GM18858 (cell line): Measurements from ENCODE around the gene NARF.
"Not testable (repeated sequence)": the region's sequence is repeated elsewhere in the genome, so short reads cannot be mapped to it uniquely, and the experiment has no call there.

Experiments
- ATAC-seq: cut with Tn5 transposase; IDR thresholded peaks from one replicate; pipeline ENCODE4 v1.9.1; 2021; ENCODE audit not compliant: unreplicated experiment

NARF gene

DNA sequence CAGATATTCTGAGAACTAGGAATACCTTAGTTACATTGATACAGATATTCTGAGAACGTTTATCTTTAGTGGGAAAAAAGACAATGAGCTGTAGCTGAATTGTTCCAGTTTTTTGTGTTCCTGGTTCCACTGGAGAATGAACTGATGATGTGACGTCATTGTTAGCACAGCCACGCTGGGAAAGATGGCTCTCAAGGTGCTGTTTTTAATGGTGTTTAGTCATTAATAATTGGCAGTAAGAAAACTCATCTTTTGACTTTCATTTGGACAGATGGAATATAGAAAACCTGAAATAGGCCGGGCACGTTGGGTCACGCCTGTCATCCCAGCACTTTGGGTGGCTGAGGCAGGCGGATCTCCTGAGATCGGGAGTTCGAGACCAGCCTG, 71.4 kb downstream of the NARF start:
- ATAC-seq, result no peak

DNA sequence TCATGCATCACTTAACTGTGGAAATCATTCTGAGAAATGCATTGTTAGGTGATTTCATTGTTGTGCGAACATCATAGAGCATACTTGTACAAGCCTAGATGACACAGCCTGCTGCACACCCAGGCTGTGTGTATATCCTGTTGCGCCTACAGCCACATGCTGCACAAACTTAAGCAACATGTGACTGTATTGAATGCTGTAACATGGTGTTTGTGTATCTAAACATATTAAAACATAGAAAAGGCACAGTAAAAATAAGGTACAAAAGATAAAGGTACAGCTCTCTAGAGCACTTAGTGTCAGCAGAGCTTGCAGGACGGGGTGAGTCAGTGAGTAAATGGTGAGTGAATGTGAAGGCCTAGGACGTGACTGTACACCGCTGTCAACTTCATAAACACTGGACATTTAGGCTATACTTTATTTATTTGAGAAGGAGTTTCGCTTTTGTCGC, 72.9 kb downstream of the NARF start:
- ATAC-seq, result no peak

DNA sequence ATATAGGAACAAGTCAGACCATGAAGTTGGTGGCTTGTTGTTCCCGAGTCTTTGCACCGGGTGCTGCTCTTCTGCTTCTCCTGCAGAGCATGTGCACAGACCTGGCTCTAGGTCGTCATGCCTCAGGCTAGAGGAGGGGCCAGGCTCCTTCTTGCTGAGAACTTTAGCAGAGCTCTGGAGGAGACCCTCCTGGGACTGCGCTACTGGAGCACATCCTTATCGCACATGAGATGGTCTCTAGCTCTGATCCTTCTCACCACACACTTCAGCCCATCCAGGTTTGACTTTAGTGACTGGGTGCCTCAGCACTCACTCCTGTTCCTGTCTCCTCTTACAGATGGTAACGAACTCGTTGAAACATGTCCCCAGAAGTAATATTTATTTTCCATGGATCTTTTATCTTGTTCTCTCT, 75.9 kb downstream of the NARF start:
- ATAC-seq, result no peak

DNA sequence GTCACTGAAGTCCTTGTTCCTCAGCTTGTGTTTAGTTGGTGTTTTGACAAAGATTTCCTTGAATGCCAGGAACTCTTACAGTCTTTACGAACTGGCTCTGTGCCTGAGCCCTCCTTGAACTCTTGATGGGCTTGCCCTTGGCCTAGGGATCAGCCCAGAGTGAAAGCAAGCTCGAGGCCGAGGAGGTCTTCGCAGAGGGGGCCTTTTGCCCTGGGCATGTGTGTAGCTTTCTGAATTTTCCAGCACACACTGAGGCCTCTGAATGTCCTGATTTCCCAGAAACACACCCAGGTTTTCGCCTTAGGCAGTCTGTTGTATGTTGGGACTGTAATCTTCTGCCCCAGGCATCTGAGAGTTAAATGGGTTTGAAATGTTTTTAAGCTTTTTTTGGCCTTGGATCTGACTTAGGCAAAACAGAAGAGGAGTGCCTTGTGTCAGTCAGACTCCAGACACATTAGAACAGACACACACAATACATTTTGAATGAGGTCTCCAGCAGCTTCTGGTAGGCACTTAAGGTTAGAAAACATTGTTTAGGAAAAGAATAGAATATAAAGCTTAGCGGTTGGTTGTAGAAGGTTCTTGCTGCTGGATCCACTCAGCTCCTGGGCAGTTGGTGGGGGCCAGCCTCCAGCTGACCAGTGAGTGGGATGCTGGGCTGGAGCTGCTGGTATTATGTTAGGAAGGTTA, 78.1 kb downstream of the NARF start:
- no peak for ATAC-seq

DNA sequence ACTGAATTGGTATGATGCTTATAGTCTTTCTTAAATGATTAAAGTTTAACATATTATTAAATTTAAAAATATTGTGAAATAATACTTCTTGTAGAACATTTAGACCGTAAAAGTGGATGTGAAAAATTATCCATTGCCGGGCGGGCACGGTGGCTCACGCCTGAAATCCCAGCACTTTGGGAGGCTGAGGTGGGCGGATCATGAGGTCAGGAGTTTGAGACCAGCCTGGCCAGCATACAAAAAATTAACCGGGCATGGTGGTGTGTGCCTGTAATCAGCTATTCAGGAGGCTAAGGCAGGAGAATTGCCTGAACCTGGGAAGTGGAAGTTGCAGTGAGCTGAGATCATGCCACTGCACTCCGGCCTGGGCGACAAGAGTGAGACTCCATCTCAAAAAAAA, 78.7 kb downstream of the NARF start:
- ATAC-seq, result not testable (repeated sequence)

DNA sequence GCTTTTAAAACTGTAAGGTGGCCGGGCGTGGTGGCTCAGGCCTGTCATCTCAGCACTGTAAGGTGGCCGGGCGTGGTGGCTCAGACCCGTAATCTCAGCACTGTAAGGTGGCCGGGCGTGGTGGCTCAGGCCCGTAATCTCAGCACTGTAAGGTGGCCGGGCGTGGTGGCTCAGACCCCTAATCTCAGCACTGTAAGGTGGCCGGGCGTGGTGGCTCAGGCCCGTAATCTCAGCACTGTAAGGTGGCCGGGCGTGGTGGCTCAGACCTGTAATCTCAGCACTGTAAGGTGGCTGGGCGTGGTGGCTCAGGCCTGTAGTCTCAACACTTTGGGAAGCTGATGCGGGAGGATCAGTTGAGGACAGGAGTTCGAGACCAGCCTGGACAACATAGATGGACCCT, 80.5 kb downstream of the NARF start:
- ATAC-seq, result not testable (repeated sequence)
